GM21619 (cell line): ENCODE data around the gene LDLRAD4.

Experiments
- ATAC-seq: cut with Tn5 transposase; IDR thresholded peaks from one replicate; pipeline ENCODE4 v1.9.1; 2021; ENCODE audit not compliant: unreplicated experiment

LDLRAD4 gene

DNA sequence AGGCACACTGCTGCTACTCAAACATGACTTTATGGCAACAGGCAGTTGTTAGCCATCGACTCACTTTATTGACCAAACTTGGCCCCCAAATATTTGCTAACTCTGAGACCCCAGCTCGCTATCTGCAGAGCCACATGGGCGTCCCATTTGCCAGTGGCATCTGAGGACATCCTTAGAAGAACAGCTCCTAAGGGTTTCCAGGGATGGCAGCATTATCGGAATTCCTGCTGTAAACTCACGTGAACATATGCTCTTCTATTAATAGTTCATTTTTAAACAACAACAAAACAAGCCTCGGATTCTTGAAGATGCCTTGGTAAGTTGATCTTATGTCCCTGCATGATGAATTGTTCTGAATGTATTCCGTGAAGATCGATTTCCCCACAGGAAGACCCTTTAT, 181.0 kb downstream of the LDLRAD4 start:
- ATAC-seq, result no peak

DNA sequence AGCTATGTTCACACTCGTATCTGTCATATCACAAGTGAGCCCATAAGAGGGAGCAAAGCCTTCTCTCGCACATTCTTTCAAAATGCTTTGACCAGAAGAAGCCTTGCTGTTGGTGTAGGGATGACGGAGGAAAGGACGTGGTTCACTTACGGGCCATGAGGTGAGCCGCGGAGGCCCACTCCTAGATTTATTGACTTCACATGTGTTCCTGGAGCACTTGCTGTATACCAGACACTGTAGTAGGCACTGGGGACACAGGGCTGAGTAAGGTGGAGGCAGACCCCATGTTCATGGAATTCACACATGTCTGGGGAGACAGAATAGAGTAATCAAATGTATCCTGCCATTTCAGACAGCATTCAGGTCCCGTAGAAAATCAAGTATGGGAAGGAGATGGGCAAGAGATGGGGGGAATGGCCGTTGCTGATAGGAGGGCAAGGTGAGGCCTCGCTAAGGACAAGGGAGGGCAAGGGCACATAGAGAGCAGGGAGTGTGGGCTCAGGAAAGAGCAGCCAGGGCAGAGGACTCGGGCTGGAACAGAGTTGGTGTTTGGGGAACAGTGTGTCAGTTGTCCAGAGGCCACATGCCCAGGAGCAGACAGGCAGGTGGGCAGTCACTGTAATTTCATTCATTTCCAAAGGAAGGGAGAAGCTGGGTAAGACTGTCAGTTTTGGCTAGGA, 182.2 kb downstream of the LDLRAD4 start:
- ATAC-seq, result no peak

DNA sequence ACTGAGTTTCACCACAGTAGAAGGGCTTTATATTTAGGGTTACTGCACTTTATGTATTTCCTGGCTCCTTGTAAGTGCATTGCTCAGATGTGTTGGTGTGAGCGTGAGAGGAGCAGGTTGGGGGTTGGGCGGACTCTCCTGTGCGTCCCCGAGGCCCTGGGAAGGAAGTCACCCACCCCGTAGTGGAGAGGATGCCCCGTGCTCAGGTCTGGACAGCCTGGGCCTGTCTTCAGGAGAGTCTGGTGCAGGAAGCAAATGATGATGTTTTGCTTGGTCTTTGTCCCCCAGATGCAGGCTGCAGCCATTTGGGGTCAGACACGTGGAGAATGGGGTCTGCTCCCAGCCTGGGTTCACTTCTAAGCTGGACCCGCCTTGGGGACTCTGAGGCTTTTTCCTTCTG, 182.8 kb downstream of the LDLRAD4 start:
- ATAC-seq, result no peak

DNA sequence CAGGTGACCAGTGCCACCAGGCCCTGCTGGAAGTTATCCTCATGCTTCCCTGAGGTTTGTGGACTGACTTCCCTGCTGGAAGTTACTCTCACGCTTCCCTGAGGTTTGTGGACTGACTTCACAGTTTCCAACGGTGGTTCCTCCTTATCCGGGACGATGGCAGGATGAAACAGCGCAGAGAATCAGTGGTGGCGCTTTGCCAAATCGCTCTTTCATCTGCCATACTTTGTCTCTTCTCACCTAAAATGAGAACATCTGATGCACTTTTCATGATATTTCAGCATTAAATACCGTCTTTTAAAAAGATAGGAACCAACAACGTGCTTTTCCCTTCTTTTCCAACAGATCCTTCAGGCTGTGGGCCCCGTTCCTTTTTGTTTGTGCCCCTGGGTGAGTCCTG, 183.3 kb downstream of the LDLRAD4 start:
- no peak for ATAC-seq

DNA sequence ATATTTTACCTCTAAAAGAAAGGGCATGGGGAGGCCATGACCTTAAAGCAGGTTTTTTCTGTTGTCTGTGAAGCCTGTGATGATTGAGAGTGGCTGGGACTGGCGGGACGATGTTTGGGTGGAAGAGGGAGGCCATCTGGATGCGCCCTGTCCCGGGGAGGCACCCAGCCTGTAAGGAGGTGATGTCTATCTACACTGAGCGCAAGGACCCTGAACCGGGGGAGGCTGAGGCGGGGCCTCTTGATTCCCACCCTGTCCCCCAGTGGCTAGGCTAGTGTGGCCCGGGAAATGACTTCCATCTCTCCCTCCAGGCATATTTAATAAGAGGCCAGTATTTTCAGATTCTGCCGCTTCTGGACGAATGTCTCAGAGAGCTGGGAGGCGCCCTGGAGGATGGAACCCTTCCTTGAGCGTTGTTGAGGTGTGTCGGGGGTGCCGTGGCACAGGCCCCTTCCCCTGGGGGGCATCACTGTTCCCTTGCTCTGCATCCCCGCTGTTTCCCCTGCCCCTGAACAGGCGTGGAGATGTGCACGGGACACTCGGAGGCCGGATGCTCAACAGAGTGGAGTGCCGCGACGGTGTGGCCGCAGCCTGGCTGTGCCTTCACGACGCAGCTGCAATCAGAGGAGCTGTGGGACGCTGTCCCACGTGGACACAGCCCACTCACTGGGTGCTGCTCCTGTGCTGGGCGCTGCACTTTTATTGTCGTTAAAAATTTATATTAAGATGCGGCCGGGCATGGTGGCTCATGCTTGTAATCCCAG, 185.4 kb downstream of the LDLRAD4 start:
- ATAC-seq, result no peak

DNA sequence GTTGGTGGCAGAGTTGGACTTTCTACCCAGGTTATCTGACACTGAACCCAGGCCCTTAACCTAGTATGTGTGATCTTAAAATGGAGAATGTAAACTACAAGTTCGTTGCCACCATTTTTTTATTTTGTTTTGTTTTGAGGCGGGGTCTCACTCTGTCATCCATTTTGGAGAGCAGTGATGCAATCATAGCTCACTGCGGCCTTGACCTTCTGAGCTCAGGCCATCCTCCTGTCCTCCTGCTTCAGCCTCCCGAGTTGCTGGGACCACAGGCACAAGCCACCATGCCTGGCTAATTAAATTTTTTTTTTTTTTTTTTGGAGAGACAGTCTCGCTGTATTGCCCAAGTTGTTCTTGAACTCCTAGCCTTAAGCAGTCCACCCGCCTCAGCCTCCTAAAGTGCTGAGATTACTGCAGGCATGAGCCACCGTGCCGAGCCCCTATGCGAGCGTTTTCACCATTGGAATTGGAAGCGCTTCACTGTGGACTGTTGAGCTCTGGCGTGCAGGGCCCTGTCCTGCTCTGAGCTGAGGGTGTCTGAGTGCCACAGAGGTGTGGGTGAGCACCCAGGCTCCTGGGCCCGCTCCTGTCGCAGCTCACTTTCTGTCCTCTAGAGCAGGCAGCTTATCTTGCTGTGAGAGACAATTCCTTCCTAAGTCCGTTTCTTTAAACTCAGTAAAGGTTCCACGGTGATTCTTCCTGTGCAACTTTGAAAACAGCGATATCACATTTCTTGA, 186.9 kb downstream of the LDLRAD4 start:
- ATAC-seq, result no peak

DNA sequence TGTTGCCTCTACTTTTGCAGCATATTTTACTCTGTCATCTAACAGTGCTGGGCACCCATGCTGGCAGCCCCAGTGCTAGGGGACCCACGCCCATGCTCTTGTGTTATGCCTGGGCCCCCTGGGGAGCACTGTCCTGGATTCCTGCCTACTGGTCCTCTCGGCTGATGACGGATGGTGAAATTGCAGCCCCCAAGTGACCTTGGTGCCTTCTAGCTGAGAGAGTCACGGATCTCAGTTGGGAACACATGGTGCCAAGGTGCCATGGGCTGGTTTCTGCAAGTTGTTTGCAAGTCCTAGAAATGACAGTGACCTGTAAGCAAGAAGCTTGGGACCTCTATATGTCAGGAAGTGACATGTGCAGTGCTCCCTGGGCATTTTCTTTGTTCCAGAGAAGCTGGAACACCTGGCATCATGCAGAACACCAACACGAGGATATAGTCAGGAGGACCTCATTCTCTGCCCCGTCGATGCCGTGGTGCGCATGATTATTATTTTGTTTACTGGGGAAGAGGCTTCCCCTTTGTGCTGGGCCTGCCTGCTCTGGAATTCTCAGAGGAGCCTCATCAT, 187.6 kb downstream of the LDLRAD4 start:
- no peak for ATAC-seq

DNA sequence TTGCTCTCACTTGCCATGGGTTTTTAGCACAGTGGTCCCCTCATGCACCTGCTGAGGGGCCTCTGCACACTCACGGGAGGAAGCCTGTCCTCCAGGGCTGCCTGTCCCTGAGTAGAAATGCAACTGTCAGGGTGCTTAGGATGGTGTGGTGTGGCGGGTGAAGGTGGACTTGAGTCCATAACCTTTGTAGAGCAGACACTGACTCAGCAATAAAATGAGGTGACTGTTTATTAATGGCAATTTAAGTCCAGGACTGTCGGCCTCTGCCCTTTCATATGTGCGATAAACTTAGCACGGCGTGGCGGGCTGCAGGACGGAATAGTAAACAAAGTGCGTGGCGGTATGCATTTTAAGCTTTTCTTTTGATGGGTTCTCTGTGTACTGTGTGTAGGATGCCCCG, 188.2 kb downstream of the LDLRAD4 start:
- no peak for ATAC-seq

DNA sequence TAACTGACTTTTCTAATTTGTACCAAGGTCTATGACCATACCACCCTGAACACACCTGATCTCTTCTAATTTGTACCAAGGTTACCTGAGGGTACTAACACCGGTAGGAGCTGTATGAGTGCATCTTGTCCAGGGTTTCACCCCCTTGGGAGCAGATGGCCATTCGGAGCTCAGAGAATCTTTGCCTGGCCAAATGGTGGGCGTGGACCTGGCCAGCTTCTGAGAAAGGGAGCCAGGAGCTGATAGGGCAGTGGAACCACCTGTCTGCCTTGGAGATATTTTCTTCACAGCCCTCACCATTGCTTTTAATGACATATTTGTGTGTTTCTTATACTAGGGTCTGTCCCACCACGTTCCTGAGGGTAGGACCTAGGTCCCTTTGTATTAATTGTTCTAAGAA, 188.9 kb downstream of the LDLRAD4 start:
- no peak for ATAC-seq

DNA sequence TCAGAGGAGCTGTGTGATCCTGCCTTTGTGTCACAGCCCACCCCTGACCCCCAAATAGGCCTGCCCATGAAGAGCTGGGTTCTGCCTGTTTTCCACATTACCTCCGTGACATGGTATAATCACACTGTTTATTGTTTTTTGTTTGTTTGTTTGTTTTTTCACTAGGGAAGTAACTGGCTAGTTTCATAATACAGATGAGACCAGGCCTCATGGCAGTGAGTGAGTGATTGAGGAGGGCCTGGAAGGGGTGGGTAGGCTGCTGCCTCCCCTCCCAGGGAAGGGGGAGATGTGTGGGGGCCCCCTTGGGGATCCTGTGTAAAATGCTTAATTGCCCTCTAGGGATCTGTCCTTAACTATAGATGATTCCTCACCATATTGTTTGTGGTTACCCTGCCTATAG, 190.5 kb downstream of the LDLRAD4 start:
- ATAC-seq, result no peak

DNA sequence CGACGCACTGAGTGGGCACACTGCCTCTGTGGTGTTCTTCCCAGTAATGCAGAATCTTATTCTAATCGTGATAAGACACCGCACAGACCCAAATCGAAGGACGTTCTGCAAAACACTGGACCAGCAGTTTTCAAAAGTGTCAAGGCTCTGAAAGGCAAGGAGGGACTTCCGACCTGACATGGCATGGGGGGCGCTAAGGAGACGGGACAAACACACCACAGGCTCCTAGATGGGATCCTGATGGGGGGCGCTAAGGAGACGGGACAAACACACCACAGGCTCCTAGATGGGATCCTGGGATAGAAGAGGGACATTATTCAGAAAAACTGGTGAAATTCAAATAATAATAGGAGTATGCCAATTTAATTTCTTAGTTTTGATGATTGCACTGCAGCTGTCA, 191.4 kb downstream of the LDLRAD4 start:
- ATAC-seq, result no peak

DNA sequence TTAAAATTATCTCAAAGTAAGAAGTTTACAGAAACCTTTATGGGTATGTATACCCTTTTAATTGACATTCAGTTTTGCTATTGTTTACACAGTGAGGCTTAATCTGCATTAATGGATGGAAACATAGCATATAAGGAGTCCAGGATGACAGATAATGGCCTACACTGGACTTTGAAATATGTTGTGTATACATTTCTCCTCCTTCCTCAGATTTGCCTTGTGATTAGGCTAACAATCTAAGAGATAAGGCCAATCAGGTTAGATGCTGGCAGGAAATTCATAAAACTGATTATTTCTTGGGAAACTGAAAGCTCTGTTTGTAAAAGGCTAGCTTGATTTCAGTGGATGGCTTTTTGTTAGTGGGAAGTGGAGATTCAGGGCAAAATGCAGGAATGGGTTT, 191.9 kb downstream of the LDLRAD4 start:
- ATAC-seq, result no peak

DNA sequence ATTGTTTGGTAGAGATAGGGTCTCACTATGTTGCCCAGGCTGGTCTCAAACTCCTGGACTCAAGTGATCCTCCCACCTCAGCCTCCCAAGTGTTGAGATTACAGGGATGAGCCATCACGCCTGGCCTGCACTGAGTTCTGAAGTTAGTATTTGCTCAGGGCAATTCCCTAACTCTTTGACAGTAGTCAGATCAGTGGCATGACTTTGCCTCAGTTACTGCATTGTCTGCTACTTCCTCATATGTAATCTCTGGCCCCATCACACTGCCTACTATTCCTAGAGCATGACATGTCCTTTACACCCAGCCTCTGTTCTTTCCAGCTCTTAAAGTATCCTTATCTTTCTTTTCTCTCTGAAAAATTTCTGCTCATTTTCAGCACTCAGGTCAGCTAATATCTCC, 193.5 kb downstream of the LDLRAD4 start:
- ATAC-seq, result no peak

DNA sequence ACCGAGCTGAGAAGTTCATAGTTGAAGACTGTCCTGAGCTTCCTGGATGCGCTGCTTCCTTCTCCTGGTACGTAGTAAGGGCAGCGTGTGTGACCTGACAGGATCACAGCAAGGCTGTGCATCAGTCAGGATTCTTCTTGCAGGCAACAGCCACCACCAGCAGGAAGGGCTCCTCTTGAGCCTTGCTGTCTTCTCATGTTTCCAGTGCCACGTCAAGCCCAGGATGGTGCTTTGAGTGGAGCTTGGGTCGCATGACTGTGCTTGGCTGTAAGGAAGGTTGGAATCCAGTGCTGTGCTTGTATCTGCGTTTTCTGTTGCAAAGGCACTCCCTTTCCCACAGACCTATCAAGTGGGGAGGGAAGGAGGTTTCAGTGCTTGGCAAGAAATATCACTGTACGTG, 194.3 kb downstream of the LDLRAD4 start:
- no peak for ATAC-seq

DNA sequence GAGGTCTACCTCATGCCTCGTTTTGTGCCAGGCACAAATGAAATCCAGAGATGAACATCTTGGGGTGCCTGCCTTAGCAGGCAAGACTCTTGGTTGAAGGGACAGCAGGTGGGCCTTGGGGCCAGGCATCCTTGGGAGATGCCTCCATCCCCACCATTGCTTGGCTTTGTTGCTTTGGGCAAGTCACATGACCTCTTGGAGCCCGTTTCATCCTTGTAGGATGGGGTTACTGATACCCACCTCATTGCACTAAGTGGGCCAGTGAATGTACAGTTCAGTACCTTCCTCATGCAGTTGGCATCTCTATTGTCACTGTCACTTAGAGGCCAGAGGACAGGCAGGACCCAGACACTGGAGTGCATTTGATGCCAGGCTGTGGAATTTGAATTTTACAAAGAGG, 195.5 kb downstream of the LDLRAD4 start:
- no peak for ATAC-seq

DNA sequence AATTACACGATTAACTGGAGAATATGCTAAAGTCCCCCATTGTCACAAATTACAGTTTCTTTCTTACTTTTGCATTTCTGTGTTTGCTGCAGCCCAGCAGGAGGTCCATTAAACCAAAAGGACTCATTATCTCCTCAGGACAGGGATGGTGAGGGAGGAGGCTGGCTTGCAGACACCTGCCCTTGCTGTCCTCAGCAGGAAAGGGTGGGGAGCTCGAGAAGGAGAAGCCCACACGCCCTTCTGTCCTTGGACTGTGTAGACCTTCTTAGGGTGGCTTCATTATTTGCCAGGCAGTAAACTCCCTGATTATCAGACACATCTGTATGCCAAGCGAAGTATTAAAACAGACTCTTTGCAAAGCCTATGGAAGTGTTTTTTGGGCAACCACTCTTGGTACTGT, 196.0 kb downstream of the LDLRAD4 start:
- ATAC-seq, result no peak

DNA sequence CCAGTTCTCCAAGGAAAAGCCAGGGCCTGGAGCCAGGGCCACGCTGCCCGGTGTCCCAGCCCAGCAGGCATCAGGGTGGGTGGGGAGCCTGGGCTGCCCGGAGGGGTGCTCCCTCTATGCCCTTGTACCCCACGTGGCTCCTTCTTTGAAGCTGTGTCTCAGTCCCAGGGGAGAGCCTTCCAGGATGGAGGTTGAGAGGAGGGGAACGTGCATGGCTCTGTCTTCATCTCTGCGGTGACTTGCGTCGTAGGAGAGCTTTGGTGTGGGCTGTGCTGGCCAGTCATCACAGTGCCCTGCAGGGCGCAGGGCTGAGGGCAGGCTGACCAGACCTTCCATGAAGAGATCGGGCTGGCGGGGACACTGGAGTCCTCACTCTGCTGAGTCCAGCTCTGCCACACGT, 197.2 kb downstream of the LDLRAD4 start:
- ATAC-seq, result no peak

DNA sequence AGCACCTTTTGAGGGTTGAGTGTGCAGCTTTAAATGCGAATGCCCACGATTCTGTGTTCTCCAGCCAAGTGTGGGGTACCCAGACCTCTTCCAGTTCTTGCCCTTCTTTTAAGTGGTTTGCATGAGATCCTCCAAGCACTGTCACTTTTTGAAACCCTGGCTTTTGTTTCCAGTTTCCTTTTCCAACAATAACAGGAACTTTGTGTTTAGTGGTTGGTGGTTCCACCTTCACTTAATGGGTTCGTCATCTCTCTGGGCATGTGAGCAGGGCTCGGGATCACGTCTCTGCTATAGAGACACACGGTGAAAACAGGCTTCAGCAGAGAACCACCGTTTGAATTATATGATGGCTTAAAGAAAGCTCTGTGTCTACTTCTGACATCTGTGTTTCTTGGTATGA, 197.6 kb downstream of the LDLRAD4 start:
- ATAC-seq, result no peak

DNA sequence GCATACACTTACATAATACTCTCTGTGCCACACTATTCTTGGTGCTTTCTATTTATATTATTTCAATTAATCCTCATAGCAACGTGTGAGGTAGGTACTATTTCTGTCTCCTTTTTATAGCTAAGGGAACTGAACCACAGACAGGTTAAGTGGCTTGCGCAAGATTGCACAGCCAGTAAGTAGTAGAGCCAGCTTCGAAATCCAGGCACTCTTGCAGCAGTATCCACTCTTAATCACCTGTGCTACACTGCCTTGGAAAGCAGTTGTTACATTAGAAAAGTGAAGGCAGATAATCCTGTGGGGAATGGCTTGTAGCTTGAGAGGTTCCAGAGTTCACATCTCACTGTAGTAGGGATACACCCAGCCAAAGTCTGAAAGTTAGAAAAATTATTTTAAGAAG, 198.3 kb downstream of the LDLRAD4 start:
- ATAC-seq, result no peak

DNA sequence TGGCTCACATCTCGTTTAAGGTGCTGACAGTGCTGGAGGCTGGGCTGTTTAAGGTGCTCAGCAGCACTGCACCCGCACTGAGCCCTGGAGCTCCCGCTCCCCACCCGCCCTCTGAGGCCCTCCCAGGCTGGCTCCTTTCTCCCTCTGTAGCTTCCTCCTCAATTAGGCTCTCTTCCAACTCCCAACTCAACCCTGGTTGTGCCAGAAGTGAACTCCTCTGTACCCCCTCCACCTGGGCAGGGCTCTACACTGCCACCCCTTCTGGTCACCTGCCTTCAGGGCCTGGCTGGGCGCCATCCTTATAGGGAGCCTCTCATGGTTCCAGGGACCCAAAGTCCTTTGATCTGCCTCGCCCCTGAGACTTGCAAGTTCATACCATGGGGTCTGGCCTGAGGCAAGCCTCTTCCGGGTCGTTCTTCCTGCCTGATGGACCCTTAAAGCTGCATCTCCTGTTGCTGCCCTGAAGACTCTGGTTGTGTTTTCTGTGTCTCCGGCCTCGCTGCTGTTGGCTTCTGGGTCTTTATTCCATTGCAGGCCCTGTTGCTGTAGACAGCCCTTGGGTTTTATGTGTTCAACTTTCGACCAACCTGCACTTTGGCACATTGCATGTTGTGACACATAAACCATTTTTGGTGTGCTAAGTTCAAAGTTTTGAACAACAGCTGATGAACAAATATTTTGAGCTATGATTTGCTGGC, 199.6 kb downstream of the LDLRAD4 start:
- ATAC-seq, result no peak

DNA sequence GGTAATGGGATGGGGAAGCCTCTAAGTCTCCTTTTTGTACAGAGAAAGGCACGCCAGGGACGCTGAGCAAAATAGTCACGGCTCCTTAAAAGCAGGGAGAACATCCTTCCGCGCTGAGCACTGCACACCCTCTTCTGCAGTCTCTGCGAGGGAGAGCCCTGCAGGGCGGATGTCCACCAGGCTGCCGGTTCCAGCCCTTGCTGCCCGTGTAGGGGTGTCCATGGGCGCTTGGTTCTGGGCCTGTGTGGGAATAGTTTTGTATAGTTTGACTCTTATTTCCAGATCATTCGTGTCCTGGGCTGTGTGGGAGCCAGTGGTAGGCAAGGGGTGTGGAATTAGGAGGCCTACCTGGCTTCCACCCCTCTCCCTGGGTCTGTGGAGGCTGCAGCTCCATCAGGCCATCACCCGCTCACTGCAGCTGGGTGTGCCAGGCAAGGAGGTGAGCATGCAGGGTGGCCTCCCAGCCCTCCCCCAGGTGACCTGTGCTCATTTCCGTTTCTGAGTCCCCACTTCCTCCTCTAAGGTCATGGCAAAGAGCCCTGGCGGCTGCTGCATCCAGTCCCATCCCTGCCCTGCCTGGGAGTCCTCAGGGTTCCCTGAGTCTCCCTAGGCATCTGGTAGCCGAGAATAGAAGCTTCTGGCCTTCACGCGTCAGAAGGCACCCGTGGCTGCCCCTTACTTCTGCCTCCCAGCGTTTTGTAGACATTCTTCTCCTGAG, 202.6 kb downstream of the LDLRAD4 start:
- no peak for ATAC-seq
